Sigmoid colon (tissue), 4 donors: ENCODE data around the gene ZNF691.

Source experiments
- CTCF ChIP-seq, 4 experiments: fragments of 450-650 bp in 3 of 4; fragments of 200-600 bp in 1 of 4; IDR thresholded peaks; one replicate each; pipeline ENCODE4 v1.5.1; 2016 to 2019; ENCODE audit warnings: antibody characterized with exemption in 4 of 4, mild to moderate bottlenecking in 3 of 4, moderate library complexity in 2 of 4
- POLR2AphosphoS5 ChIP-seq, 4 donors: sonication (generic); formaldehyde crosslinking; IDR thresholded peaks; one replicate each; pipeline ENCODE4 v1.6.1; 2017; ENCODE audit warnings: antibody characterized with exemption in 4 of 4

GRCh38 chr1:42817976-42818375 is 28.4 kb upstream of the ZNF691 start:
- TF ChIP-seq CTCF (IDR thresholded peaks at IDR 0.05) (no peak), POLR2AphosphoS5 (IDR thresholded peaks at IDR 0.05) (no peak)
